GM21737 (cell line): ENCODE data around the gene EGFR.

Experiments used
- ATAC-seq: cut with Tn5 transposase; IDR thresholded peaks from one replicate; pipeline ENCODE4 v1.9.1; 2021; ENCODE audit warnings: mild to moderate bottlenecking, moderate library complexity; ENCODE audit not compliant: unreplicated experiment

Gene EGFR

GRCh38 chr7:55237156-55237893 lies 218.5 kb downstream of the EGFR start:
- ATAC-seq = no peak

- no peak for ATAC-seq
Observed at GRCh38 chr7:55239406-55239805, 220.6 kb downstream of the EGFR start.

- ATAC-seq = no peak
Observed at GRCh38 chr7:55240418-55241142, 221.8 kb downstream of the EGFR start.

- ATAC-seq = no peak
Observed at GRCh38 chr7:55241958-55242357, 223.1 kb downstream of the EGFR start.

GRCh38 chr7:55242613-55243012 lies 223.8 kb downstream of the EGFR start:
- ATAC-seq = no peak

- no peak for ATAC-seq
Observed at GRCh38 chr7:55244006-55244745, 225.4 kb downstream of the EGFR start.

- no peak for ATAC-seq
Observed at GRCh38 chr7:55245271-55245723, 226.5 kb downstream of the EGFR start.

- no peak for ATAC-seq
Observed at GRCh38 chr7:55246171-55246570, 227.4 kb downstream of the EGFR start.

GRCh38 chr7:55247428-55247827 lies 228.6 kb downstream of the EGFR start:
- no peak for ATAC-seq

- ATAC-seq = no peak
Observed at GRCh38 chr7:55248526-55248925, 229.7 kb downstream of the EGFR start.

GRCh38 chr7:55249332-55249731 lies 230.5 kb downstream of the EGFR start:
- no peak for ATAC-seq

- no peak for ATAC-seq
Observed at GRCh38 chr7:55250313-55250712, 231.5 kb downstream of the EGFR start.

- no peak for ATAC-seq
Observed at GRCh38 chr7:55251313-55251712, 232.5 kb downstream of the EGFR start.

GRCh38 chr7:55251911-55252310 lies 233.1 kb downstream of the EGFR start:
- ATAC-seq = no peak

GRCh38 chr7:55252386-55252785 lies 233.6 kb downstream of the EGFR start:
- ATAC-seq = no peak

- no peak for ATAC-seq
Observed at GRCh38 chr7:55253188-55253587, 234.4 kb downstream of the EGFR start.

GRCh38 chr7:55254242-55254595 lies 235.4 kb downstream of the EGFR start:
- no peak for ATAC-seq

- ATAC-seq = peak; percentile 76
Observed at GRCh38 chr7:55254596-55255495, 236.0 kb downstream of the EGFR start.

- ATAC-seq = peak; percentile 88
Observed at GRCh38 chr7:55255496-55256445, 237.0 kb downstream of the EGFR start.

- no peak for ATAC-seq
Observed at GRCh38 chr7:55258631-55259030, 239.8 kb downstream of the EGFR start.
